T-helper 17 cell (primary cell): ENCODE measurements around the gene CLRN3. TPM values are rescaled to one million over a fixed set of nuclear protein-coding genes. Genes with fewer than 3 reads are reported as not detected.

ENCODE experiments used
- ATAC-seq: fragments of 150-1000 bp; cut with Tn5 transposase; 2 replicates; pipeline ENCODE4 v1.10.0; 2021; ENCODE audit warnings: mild to moderate bottlenecking, moderate library complexity
- DNase-seq, 3 donors: peaks; one replicate each; pipeline versions ENCODE4 v3.0.0 to v3.0.0-alpha.2; 2020 to 2021
- H3K9me3 ChIP-seq: one replicate; pipeline ENCODE4 v1.7.0; 2013; ENCODE audit warnings: low read length, mild to moderate bottlenecking; ENCODE audit not compliant: control insufficient read depth, poor library complexity, severe bottlenecking
- H3K27ac Mint-ChIP-seq: one replicate; pipeline ENCODE4 v1.8.0; 2022; ENCODE audit warnings: mild to moderate bottlenecking, moderate library complexity, mixed read lengths
- H3K27me3 Mint-ChIP-seq: one replicate; pipeline ENCODE4 v1.8.0; 2022; ENCODE audit warnings: mixed read lengths
- H3K36me3 Mint-ChIP-seq: one replicate; pipeline ENCODE4 v1.8.0; 2022; ENCODE audit warnings: low read depth, mixed read lengths
- H3K4me1 Mint-ChIP-seq: one replicate; pipeline ENCODE4 v1.8.0; 2022; ENCODE audit warnings: mild to moderate bottlenecking, mixed read lengths
- H3K4me3 Mint-ChIP-seq: one replicate; pipeline ENCODE4 v1.8.0; 2022; ENCODE audit warnings: mild to moderate bottlenecking, moderate library complexity, mixed read lengths
- total RNA-seq, 4 donors: library from RNA in 2 of 4; stranded (reverse) in 2 of 4; gene quantifications; one replicate each; pipeline ENCODE4 v1.2.3 and lab custom pipeline; 2022 to 2026

Gene CLRN3
- total RNA-seq, 2 donors from 2014 or later: not detected

DNA sequence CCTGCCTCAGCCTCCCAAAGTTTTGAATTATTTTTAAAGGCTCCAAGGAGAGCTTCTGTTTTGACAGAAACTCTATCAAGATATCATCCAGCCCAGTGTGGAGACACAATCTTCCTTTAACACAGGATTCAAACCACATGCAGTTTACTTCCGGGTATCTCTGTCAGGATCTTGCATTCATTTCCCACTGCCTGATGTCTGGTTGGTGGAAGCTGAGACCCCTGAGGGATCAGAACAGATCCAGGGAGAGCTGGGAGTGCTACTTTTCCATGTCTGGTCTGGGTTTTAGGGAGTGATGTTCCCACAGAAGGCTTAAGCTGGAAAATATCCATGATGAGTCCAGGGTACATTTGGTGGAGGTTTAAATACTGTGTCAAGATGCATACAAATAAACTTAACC lies 30.9 kb upstream of the CLRN3 start:
- peaks cover 2% of the 10 kb centered on the region for H3K36me3 Mint-ChIP-seq
- H3K9me3 ChIP-seq: no peaks in the 10 kb centered on the region
- H3K27me3 Mint-ChIP-seq: no peaks in the 10 kb centered on the region
- H3K4me1 Mint-ChIP-seq: no peaks in the 10 kb centered on the region
- ATAC-seq: no peak
- no peak overlapping the region for H3K27ac Mint-ChIP-seq
- no peak overlapping the region for H3K4me3 Mint-ChIP-seq
- DNase-seq: no peak

DNA sequence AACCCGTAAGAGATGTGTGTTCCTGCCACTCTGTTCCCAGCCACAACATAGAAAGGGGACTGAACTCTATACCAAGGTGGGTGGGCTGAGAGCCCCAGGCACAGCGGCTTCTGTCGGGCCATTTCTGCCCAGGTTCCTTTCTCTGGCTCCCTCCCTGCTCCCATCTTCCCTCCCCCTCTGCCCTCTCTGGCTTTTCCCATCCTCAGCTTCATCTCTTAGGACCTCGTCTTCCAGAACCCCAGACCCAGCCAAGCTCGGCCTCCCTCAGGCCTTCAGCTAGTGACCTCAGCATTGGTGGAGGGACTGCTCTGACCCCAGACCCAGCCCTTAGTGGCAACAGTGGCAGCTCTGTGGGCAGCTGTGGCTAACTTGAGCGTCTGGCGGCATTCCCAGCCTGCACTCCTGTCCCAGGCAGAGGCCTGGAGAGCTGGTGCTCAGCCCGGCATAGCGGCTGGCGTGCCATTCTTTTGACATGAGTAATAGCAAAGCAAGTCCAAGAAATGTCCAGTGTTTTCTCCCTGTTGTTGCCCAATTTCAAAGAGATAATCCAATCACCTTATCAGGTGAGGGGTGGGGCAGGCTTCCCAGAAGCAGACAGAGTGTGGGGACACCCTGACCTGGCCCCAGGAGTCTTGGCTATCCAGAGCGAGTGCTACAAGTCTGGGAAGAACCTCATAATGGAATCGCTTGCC lies 30.1 kb upstream of the CLRN3 start:
- no peak for DNase-seq
- H3K4me3 Mint-ChIP-seq: no peak overlapping the region
- H3K27ac Mint-ChIP-seq: no peak overlapping the region
- H3K36me3 Mint-ChIP-seq: peaks cover 2% of the 10 kb centered on the region
- no peaks in the 10 kb centered on the region for H3K4me1 Mint-ChIP-seq
- ATAC-seq: no peak
- H3K9me3 ChIP-seq: no peaks in the 10 kb centered on the region
- no peaks in the 10 kb centered on the region for H3K27me3 Mint-ChIP-seq

DNA sequence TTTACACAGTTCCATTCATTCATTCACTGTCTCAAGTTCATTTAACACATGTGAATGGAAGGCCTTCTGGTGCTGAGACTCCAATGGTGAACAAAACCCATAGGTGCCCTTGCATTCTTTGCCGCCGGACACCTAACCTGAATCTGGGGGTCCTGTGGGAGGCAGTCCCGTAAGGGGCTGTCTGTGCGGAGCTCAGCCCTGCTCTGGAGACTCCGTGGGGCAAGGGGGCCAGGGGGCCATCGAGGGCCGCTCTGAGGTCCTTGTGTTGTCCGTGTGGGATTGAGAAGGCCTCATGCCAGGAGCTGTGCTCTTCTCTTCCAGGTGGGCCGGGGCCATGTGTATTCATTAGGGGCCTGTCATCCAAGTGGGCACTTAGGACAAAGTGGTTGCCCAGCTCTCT lies 29.5 kb upstream of the CLRN3 start:
- H3K4me1 Mint-ChIP-seq: no peaks in the 10 kb centered on the region
- ATAC-seq (no peak), DNase-seq (no peak)
- H3K27me3 Mint-ChIP-seq: no peaks in the 10 kb centered on the region
- no peak overlapping the region for H3K4me3 Mint-ChIP-seq
- H3K36me3 Mint-ChIP-seq: peaks cover 2% of the 10 kb centered on the region
- no peak overlapping the region for H3K27ac Mint-ChIP-seq
- no peaks in the 10 kb centered on the region for H3K9me3 ChIP-seq

DNA sequence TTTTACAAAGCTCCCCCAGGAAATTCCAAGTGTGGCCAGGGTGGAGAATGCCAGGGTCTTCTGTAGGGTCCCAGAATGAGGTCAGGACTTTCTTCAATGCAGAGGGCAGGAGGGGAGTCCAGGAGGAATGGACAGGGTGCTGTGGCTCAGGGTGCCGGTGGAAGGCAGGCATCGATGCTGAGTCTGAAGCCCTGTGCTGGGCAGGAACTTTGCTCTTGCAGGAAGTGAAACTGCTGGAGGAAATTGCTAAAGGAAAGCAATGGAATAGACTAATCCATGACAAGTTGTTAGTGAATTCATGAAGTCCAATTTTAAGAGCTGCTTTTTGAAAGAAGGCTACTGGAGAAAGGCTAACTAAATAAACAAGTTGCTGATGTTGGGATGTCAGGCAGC lies 29.0 kb upstream of the CLRN3 start:
- DNase-seq (no peak), ATAC-seq (no peak)
- Mint-ChIP-seq H3K27me3 (no peaks in the 10 kb centered on the region), H3K4me1 (no peaks in the 10 kb centered on the region), H3K27ac (no peak overlapping the region), H3K36me3 (peaks cover 2% of the 10 kb centered on the region), H3K4me3 (no peak overlapping the region)
- H3K9me3 ChIP-seq: no peaks in the 10 kb centered on the region

GRCh38 chr10:127921075-127921752 lies 28.5 kb upstream of the CLRN3 start:
- H3K4me1 Mint-ChIP-seq: no peaks in the 10 kb centered on the region
- H3K9me3 ChIP-seq: no peaks in the 10 kb centered on the region
- ATAC-seq (no peak), DNase-seq (no peak)
- no peaks in the 10 kb centered on the region for H3K36me3 Mint-ChIP-seq
- H3K4me3 Mint-ChIP-seq: no peak overlapping the region
- no peaks in the 10 kb centered on the region for H3K27me3 Mint-ChIP-seq
- H3K27ac Mint-ChIP-seq: no peak overlapping the region

GRCh38 chr10:127920306-127921074 lies 27.7 kb upstream of the CLRN3 start:
- Mint-ChIP-seq H3K27ac (no peak overlapping the region), H3K27me3 (no peaks in the 10 kb centered on the region), H3K4me1 (no peaks in the 10 kb centered on the region), H3K4me3 (no peak overlapping the region), H3K36me3 (no peaks in the 10 kb centered on the region)
- no peak for ATAC-seq
- no peak for DNase-seq
- H3K9me3 ChIP-seq: no peaks in the 10 kb centered on the region

DNA sequence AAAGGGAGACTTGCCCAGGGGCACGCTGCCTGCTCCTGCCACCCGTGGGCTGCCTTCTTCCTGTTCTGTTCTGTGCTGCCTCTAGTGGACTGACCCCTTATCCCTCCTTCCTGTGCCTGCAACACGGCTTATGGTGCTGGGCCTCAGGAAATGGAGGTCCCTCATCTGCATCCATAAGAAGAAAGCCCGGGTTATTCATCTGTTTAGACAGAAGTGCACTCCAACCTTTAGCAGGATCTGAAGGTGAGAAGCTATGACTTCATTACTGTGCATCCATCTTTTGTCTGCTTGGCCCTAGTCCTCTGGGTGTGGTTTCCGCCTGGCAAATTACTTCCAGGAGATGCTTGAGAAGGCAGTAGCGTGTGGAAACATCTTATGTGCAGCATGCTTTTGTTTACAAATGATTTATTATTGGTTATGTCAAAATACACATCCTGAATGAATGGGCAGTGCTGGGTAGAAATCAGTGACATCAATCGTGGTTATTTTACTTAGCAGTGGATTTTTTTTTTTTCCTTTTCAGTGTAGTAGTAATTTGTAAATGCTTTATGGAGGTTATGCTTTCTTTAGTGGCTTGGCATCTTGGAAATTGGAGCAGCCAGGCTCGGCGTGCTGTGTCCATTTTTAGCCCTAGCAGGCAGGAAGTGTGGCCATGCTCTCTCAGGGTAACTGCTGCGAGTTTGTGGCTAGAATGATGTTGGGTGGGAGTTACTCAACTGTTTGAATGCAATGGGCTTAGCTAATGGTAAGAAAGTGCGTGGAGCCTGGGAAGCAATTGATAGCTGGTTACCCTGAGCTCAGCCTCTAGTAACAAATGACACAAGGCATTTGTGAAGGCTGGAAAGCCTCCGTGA lies 26.9 kb upstream of the CLRN3 start:
- Mint-ChIP-seq H3K4me3 (no peak overlapping the region), H3K27ac (no peak overlapping the region), H3K27me3 (no peaks in the 10 kb centered on the region), H3K4me1 (no peaks in the 10 kb centered on the region), H3K36me3 (no peaks in the 10 kb centered on the region)
- ATAC-seq: no peak
- H3K9me3 ChIP-seq: no peaks in the 10 kb centered on the region
- DNase-seq: no peak

DNA sequence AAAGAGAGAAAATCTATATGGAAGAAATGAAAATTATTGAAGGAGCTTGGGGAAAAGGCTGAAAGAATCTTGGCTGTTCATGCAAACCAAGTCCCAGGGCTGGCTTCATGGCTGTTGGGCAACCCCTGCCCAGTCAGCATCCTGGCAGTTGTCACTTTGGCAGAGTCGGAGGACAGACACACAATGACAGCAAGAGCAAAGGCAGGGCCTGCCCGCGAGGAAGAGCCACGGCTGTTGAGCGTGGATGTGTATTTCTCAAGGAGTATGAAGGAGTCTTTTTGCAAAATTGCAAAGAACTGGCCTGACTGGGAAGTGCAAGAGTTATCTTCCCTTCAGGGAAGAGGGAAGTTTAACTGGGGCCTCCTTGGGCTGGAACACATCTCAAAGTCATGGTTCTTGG lies 25.8 kb upstream of the CLRN3 start:
- no peak for DNase-seq
- peaks cover 4% of the 10 kb centered on the region for H3K27me3 Mint-ChIP-seq

GRCh38 chr10:127916826-127917225 lies 24.1 kb upstream of the CLRN3 start:
- Mint-ChIP-seq H3K4me3 (no peak overlapping the region), H3K27ac (no peak overlapping the region), H3K4me1 (no peaks in the 10 kb centered on the region), H3K27me3 (peaks cover 9% of the 10 kb centered on the region), H3K36me3 (peaks cover 2% of the 10 kb centered on the region)
- ATAC-seq (no peak), DNase-seq (no peak)
- H3K9me3 ChIP-seq: no peaks in the 10 kb centered on the region

More for the DNA sequence above, 25.8 kb upstream of the CLRN3 start:
- no peaks in the 10 kb centered on the region for H3K9me3 ChIP-seq
- H3K36me3 Mint-ChIP-seq: no peaks in the 10 kb centered on the region
- no peak for ATAC-seq
- H3K27ac Mint-ChIP-seq: peak overlapping the region; percentile 39
- no peak overlapping the region for H3K4me3 Mint-ChIP-seq
- no peaks in the 10 kb centered on the region for H3K4me1 Mint-ChIP-seq

GRCh38 chr10:127915324-127915723 lies 22.6 kb upstream of the CLRN3 start:
- H3K27ac Mint-ChIP-seq: no peak overlapping the region
- no peaks in the 10 kb centered on the region for H3K9me3 ChIP-seq

DNA sequence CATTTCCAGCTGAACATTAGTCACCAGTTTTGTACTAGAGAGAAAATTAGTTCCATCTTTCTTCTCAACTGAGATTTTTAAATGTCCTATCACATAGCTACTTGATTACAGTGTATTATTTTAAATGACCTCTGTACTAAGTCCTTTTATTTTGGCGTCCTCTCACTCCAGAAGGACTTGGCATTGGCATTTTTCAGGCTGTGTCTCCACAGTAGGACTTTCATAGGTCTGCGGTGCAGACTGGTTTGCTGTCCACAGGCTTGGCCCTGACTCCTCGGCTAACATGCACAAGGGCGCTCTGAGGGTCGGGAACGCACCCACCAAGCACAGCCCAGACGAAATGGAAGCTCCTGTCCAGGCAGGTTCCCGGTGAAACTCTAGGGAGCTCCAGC lies 20.6 kb upstream of the CLRN3 start:
- DNase-seq (no peak), ATAC-seq (no peak)
- Mint-ChIP-seq H3K36me3 (peaks cover 2% of the 10 kb centered on the region), H3K27me3 (peaks cover 24% of the 10 kb centered on the region), H3K4me3 (no peak overlapping the region), H3K27ac (no peak overlapping the region), H3K4me1 (no peaks in the 10 kb centered on the region)
- no peaks in the 10 kb centered on the region for H3K9me3 ChIP-seq

More at GRCh38 chr10:127915324-127915723, 22.6 kb upstream of the CLRN3 start:
- no peak for DNase-seq
- no peak overlapping the region for H3K4me3 Mint-ChIP-seq
- H3K4me1 Mint-ChIP-seq: no peaks in the 10 kb centered on the region
- peaks cover 2% of the 10 kb centered on the region for H3K36me3 Mint-ChIP-seq
- ATAC-seq: no peak
- peaks cover 13% of the 10 kb centered on the region for H3K27me3 Mint-ChIP-seq

GRCh38 chr10:127912607-127913367 lies 20.0 kb upstream of the CLRN3 start:
- Mint-ChIP-seq H3K27ac (no peak overlapping the region), H3K4me3 (no peak overlapping the region), H3K4me1 (no peaks in the 10 kb centered on the region), H3K27me3 (peaks cover 24% of the 10 kb centered on the region), H3K36me3 (peaks cover 2% of the 10 kb centered on the region)
- DNase-seq (no peak), ATAC-seq (no peak)
- no peaks in the 10 kb centered on the region for H3K9me3 ChIP-seq
